HepG2 (cell line): ENCODE results near the gene APRT. TPM values are rescaled to one million over a fixed set of nuclear protein-coding genes. Genes with fewer than 3 reads are reported as not detected.

Experiments used
- ATF2 ChIP-seq: sonication (generic); formaldehyde crosslinking; IDR thresholded peaks from 2 replicates; pipeline ENCODE4 v1.4.0; 2020; ENCODE audit warnings: missing genetic modification reagents
- CHD4 ChIP-seq: fragments of 200-600 bp; sonication (generic); IDR thresholded peaks from 2 replicates; pipeline ENCODE4 v1.7.0; 2017; ENCODE audit warnings: mild to moderate bottlenecking, low read length, borderline replicate concordance
- DR1 ChIP-seq: sonication (generic); formaldehyde crosslinking; IDR thresholded peaks from 2 replicates; pipeline ENCODE4 v1.8.0; 2021; ENCODE audit warnings: mild to moderate bottlenecking, missing genetic modification reagents, inconsistent platforms
- ELF1 ChIP-seq: sonication (generic); formaldehyde crosslinking; IDR thresholded peaks from 2 replicates; pipeline ENCODE4 v1.4.0; 2020; ENCODE audit warnings: missing genetic modification reagents
- ELF3 ChIP-seq: IDR thresholded peaks from 2 replicates; pipeline ENCODE4 v1.6.1; 2016; ENCODE audit warnings: missing genetic modification reagents, missing compliant biosample characterization
- FOXO1 ChIP-seq: sonication (generic); formaldehyde crosslinking; IDR thresholded peaks from 2 replicates; pipeline ENCODE4 v1.4.0; 2020; ENCODE audit warnings: missing genetic modification reagents
- ISX ChIP-seq: sonication (generic); formaldehyde crosslinking; conservative IDR thresholded peaks from 2 replicates; pipeline ENCODE4 v1.5.0; 2020; ENCODE audit warnings: missing genetic modification reagents
- NFATC3 ChIP-seq: sonication (generic); formaldehyde crosslinking; IDR thresholded peaks from 2 replicates; pipeline ENCODE4 v1.5.1; 2020; ENCODE audit warnings: mild to moderate bottlenecking, missing genetic modification reagents
- SNAI1 ChIP-seq: sonication (generic); formaldehyde crosslinking; IDR thresholded peaks from 2 replicates; pipeline ENCODE4 v1.5.0; 2020; ENCODE audit warnings: mild to moderate bottlenecking, missing genetic modification reagents, borderline replicate concordance
- SRSF9 ChIP-seq: fragments of 200-400 bp; formaldehyde crosslinking; IDR thresholded peaks from 2 replicates; pipeline ENCODE4 v1.6.1; 2018; ENCODE audit warnings: borderline replicate concordance, mild to moderate bottlenecking, low read depth, low read length; ENCODE audit not compliant: insufficient read depth, poor library complexity, severe bottlenecking
- ZFYVE20 ChIP-seq: sonication (generic); formaldehyde crosslinking; IDR thresholded peaks from 2 replicates; pipeline ENCODE4 v1.8.0; 2023; ENCODE audit warnings: low read depth, mild to moderate bottlenecking, moderate library complexity, missing genetic modification reagents, borderline replicate concordance
- ZNF318 ChIP-seq: sonication (generic); formaldehyde crosslinking; IDR thresholded peaks from 2 replicates; pipeline ENCODE4 v1.4.0; 2020; ENCODE audit warnings: mild to moderate bottlenecking, missing genetic modification reagents
- ZNF510 ChIP-seq: sonication (generic); formaldehyde crosslinking; IDR thresholded peaks from 2 replicates; pipeline ENCODE4 v1.4.0; 2020; ENCODE audit warnings: low read depth, mild to moderate bottlenecking, missing genetic modification reagents
- ZNF569 ChIP-seq: sonication (generic); formaldehyde crosslinking; IDR thresholded peaks from 2 replicates; pipeline ENCODE4 v1.5.0; 2020; ENCODE audit warnings: mild to moderate bottlenecking, missing genetic modification reagents, moderate library complexity, borderline replicate concordance
- ZNF776 ChIP-seq: sonication (generic); formaldehyde crosslinking; IDR thresholded peaks from 2 replicates; pipeline ENCODE4 v1.4.0; 2020; ENCODE audit warnings: mild to moderate bottlenecking, missing genetic modification reagents
- ZNF816 ChIP-seq: sonication (generic); formaldehyde crosslinking; IDR thresholded peaks from 2 replicates; pipeline ENCODE4 v1.8.0; 2022; ENCODE audit warnings: missing genetic modification reagents, mild to moderate bottlenecking, borderline replicate concordance
- ZSCAN5A ChIP-seq: sonication (generic); formaldehyde crosslinking; IDR thresholded peaks from 2 replicates; pipeline ENCODE4 v1.8.0; 2022; ENCODE audit warnings: mild to moderate bottlenecking, missing genetic modification reagents, borderline replicate concordance
- polyA plus RNA-seq, 8 experiments: library from polyadenylated mRNA; depleted of rRNA in 3 of 8; stranded (reverse) in 7 of 8; unstranded in 1 of 8; fragments of >200 nt; fragmentation: Illumina TruSeq in 4 of 8; extraction: Trizol in 4 of 8; gene quantifications; 2 replicates each; pipeline versions ENCODE4 v1.2.1 to v1.2.3, GENCODE V29; 2011 to 2016; ENCODE audit warnings: low read depth in 4 of 8, missing spikeins in 1 of 8, mixed read lengths in 1 of 8; ENCODE audit not compliant: insufficient read depth in 1 of 8
- total RNA-seq, 5 experiments: library from RNA; depleted of rRNA; stranded (reverse); fragments of >200 nt; fragmentation: Illumina TruSeq; extraction: Trizol; gene quantifications; 2 replicates each; pipeline ENCODE4 v1.2.3, GENCODE V29; 2016; ENCODE audit warnings: low read depth in 1 of 5

The APRT gene
- total and polyA plus RNA-seq, 2 of the 13 experiments (the other 11 are each of a cell fraction or from before 2014, with no cell fraction given) = 155 to 242 TPM

- peak; percentile 98; the same call in 1 of the 2 replicates for TF ChIP-seq ZNF816
- peak; percentile 71 for TF ChIP-seq ZNF776 (CRISPR knock-in tag)
- TF ChIP-seq ELF3 (CRISPR knock-in tag) = peak; percentile 58
- no peak for TF ChIP-seq CHD4
- peak; percentile 55; the same call in 1 of the 2 replicates for TF ChIP-seq DR1 (CRISPR knock-in tag)
- peak; percentile 76; the same call in 1 of the 2 replicates for TF ChIP-seq ZNF569 (CRISPR knock-in tag)
- TF ChIP-seq ZNF510 (CRISPR knock-in tag) = peak; percentile 85; the same call in 1 of the 2 replicates
- TF ChIP-seq SRSF9 = no peak
- TF ChIP-seq ELF1 (CRISPR knock-in tag) = peak; percentile 98
- TF ChIP-seq SNAI1 (CRISPR knock-in tag) = peak; percentile 67; the same call in 1 of the 2 replicates
- TF ChIP-seq FOXO1 = peak; percentile 7; the same call in 1 of the 2 replicates
- no peak for TF ChIP-seq ZSCAN5A (CRISPR knock-in tag)
- peak; percentile 26; the same call in 1 of the 2 replicates for TF ChIP-seq NFATC3 (CRISPR knock-in tag)
- peak; percentile 56; the same call in 1 of the 2 replicates for TF ChIP-seq ZNF318 (CRISPR knock-in tag)
- TF ChIP-seq ISX = no peak
- TF ChIP-seq ZFYVE20 (CRISPR knock-in tag) = 0 out of 2 replicates have a peak, but pooled peaks have one; percentile 32
- peak; percentile 20; the same call in 1 of the 2 replicates for TF ChIP-seq ATF2
Measured at GRCh38 chr16:88810912-88811768, 588 bp downstream of the APRT start (continued).
